Esophagus squamous epithelium (tissue), 4 donors: ENCODE data around the gene BOK.

Source experiments
- POLR2A ChIP-seq, 4 donors: fragments of 450-650 bp; IDR thresholded peaks; one replicate each; pipeline ENCODE4 v1.6.1; 2017; ENCODE audit warnings: antibody characterized with exemption in 4 of 4, mild to moderate bottlenecking in 4 of 4, moderate library complexity in 3 of 4
- TF ChIP-seq, protein P1 (sequence below), 6 experiments: fragments of 450-650 bp in 4 of 6; fragments of 200-600 bp in 2 of 6; sonication (generic) in 2 of 6; IDR thresholded peaks; one replicate each; pipeline ENCODE4 v1.5.1; 2016 to 2019; ENCODE audit warnings: antibody characterized with exemption in 6 of 6, mild to moderate bottlenecking in 4 of 6, moderate library complexity in 4 of 6

- TF ChIP-seq, protein P1, sequence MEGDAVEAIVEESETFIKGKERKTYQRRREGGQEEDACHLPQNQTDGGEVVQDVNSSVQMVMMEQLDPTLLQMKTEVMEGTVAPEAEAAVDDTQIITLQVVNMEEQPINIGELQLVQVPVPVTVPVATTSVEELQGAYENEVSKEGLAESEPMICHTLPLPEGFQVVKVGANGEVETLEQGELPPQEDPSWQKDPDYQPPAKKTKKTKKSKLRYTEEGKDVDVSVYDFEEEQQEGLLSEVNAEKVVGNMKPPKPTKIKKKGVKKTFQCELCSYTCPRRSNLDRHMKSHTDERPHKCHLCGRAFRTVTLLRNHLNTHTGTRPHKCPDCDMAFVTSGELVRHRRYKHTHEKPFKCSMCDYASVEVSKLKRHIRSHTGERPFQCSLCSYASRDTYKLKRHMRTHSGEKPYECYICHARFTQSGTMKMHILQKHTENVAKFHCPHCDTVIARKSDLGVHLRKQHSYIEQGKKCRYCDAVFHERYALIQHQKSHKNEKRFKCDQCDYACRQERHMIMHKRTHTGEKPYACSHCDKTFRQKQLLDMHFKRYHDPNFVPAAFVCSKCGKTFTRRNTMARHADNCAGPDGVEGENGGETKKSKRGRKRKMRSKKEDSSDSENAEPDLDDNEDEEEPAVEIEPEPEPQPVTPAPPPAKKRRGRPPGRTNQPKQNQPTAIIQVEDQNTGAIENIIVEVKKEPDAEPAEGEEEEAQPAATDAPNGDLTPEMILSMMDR (IDR thresholded peaks at IDR 0.05) = no peak
- TF ChIP-seq POLR2A (IDR thresholded peaks at IDR 0.05) = no peak
Observed at GRCh38 chr2:241535871-241536655, 22.5 kb upstream of the BOK start.
